Measurements from ENCODE around the gene ANKRD13A.
"Not testable (repeated sequence)": the region's sequence is repeated elsewhere in the genome, so short reads cannot be mapped to it uniquely, and the experiment has no call there.

Gene ANKRD13A

DNA sequence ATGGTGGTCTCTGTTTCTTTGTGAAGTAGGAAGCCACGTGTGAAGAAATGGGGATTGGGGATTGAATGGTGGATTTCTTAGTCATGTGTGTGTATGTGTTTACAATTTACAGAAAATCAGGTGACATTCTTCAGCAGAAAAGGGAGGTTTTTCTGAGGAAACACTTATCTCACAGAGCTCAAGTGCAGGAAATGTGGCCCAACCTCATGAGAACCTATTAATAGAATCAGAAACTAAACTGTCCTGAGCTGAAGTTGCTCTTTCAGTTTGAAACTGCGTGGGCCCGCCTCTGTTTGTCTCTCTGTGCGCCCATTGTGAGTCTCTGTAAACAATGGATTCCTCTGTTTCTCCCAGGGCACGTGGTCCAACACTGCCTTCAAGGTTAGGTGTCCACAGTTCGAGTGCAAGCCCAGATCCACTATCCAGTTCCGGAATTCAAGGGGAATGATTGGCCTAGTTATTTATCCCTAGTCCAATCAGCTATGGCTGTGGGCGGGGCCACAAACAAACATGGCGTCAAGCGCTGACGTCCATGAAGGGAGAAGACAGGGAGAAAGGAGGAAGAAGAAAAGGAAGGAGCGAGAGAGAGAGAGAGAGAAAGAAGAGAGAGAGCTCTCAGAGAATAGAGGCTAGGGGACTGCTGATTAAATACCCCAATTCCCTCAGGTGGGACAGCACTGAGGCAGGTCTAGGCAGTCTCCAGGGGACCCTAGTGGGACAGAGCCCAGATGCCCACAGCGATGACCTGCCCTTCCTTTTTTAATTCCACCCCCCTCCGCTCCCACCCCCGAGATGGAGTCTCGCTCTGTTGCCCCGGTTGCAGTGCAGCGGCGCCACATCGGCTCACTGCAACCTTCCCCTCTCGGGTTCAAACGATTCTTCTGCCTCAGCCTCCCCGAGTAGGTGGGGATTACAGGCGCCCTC, 80.5 kb downstream of the ANKRD13A start:
- no peak for DNase-seq (ENCODE audit: low read depth, low spot score)

- DNase-seq (ENCODE audit: low read depth, low spot score): no peak
These were observed 81.2 kb downstream of the ANKRD13A start for GRCh38 chr12:110080410-110080809.

DNA sequence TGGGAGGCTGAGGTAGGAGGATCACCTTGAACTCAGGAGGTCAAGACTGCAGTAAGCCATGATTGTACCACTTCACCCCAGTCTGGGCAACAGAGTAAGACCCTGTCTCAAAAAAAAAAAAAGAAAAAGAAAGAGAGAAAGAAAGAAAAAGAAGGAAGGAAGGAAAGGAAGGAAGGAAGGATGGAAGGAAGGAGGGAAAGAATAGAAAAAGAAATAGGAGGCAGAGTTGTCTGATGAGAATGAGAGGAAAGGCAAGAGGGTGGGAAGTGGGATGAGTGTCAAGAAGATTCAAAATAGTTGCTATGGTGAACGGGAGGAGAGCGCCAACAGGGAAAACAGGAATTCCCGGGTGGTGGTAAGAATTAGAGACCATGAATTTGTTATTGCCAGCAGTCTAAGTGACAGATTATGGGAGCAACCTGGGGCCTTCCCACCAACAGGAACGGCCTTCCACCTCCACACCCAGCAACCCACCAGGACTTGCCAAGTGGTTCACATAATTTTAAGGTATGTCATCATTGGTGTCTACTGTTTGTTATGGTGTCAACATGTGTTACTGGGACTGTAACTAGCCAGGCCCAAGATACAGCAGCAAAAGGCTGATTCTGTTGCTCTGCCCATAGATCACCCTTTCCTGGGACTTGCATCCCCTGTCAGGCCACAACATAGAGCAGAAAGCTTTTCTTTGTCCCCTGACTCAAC, 85.2 kb downstream of the ANKRD13A start:
- no peak for DNase-seq (ENCODE audit: low read depth, low spot score)

DNA sequence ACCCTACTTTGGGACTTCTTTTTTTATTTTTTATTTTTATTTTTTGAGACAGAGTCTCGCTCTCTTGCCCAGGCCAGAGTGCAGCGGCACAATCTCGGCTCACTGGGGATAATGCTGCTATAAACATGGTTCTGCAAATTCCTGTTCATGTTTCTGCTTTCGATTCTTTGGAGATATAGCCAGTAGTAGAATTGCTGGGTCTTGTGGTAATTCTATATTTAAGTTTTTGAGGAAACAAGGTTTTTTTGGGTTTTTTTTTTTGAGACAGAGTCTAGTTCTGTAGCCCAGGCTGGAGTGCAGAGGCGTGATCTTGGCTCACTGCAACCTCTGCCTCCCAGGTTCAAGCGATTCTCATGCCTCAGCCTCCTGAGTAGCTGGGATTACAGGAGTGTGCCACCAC, 89.0 kb downstream of the ANKRD13A start:
- not testable (repeated sequence) for DNase-seq (ENCODE audit: low read depth, low spot score)

DNA sequence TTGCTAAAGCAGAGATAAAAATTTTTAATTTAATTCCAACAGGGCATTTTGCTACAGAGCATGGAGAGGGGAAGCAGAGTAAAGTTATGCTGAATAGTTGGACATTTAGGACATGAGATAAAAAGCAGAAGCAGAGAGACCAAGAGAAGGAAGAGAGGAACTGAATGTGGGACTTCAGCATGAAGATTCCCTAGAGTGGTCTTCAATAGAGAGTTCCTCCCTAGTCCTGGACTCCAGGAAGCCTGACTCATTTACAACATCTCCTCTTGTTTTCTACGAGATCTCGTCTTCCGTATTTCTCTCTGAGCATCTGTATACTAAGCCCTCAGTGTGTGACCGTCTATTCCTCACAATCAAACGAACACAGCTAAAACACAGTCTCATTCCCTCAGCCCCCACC, 89.7 kb downstream of the ANKRD13A start:
- DNase-seq (ENCODE audit: low read depth, low spot score): no peak

Measured in astrocyte of the hippocampus (primary cell).